ENCODE measurements around the gene CAMTA1. TPM values are rescaled to one million over a fixed set of nuclear protein-coding genes. Genes with fewer than 3 reads are reported as not detected.

CAMTA1 gene
- total RNA-seq, 5 donors from 2014 or later (not counting 1 experiment from before 2014, with no cell fraction given), result 29.7 to 37.4 (median 34.6) TPM

DNA sequence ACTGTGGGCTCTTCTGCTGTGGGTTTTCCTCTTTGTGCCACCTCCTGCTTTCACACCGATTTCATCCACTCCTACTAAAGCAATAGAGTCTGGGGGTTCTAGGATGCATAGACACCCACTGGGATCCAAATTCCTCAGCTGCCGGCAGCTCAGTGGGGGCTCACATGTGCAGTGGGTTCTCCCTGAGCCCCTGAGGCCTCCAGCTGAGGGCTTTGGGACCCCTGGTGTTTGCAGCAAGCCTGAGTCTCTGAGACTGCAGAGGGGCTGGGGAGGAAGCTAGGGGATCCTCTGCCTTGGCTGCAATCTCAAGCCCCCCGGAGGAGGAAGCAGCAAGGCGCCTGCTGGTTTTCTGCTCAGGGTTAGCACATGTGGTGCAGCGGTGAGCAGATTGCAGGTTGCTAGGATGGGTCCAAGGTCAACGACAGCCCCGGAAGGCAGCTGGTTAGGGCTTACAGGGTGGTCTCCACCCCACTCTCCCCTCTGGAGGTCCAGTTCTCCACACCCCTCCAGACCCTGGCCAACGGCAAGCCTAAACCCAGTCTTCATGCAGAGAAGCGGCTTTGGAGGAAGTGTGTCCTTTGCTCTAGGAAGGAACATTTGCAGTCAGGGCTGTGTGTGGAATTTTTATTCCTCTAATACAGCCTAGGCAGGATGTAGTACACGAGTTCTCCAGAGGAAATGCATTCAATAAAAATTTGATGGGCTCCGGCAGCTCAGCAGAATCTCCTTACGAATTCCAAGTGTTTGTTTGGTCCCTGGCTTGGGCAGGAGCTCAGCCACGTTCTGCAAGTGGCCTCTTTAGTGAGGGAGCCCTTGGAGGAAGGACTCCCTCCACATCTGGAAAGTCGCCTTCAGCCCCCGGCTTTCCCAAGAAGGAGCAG, 716.7 kb downstream of the CAMTA1 start:
- no peaks in the 10 kb centered on the region for H3K9me3 ChIP-seq
- H3K27me3 ChIP-seq (replicated peaks in 1 of 2; ENCODE audit: control insufficient read depth in 2 of 2, extremely low read depth in 1 of 2, insufficient read depth in 2 of 2, low read length in 1 of 2), result peaks cover 0 to 27% of the 10 kb centered on the region in 2 experiments
- Mint-ChIP-seq H3K4me3 (no peak overlapping the region), H3K36me3 (no peaks in the 10 kb centered on the region), H3K27me3 (no peaks in the 10 kb centered on the region), H3K4me1 (no peaks in the 10 kb centered on the region), H3K9me3 (no peaks in the 10 kb centered on the region), H3K27ac (no peak overlapping the region)
- H3K4me1 ChIP-seq (ENCODE audit: control insufficient read depth in 1 of 2, extremely low read depth in 1 of 2, insufficient read depth in 2 of 2, low read length in 2 of 2), result no peaks in the 10 kb centered on the region
- H3K27ac ChIP-seq (ENCODE audit: low read length), result no peak overlapping the region
- H3K4me3 ChIP-seq (ENCODE audit: control insufficient read depth in 1 of 2, extremely low read depth in 1 of 2, low read length in 1 of 2), result no peak overlapping the region
- 55% methylated on average over 4 of the region's 15 CpGs for WGBS (ENCODE audit: insufficient coverage)
- DNase-seq (no peak), ATAC-seq (replicated peaks in 1 of 4) (no peak)
- ChIA-PET POLR2A (no interaction called here), CTCF (no interaction called here)
- H3K36me3 ChIP-seq (ENCODE audit: control insufficient read depth in 2 of 2, extremely low read depth in 1 of 2, insufficient read depth in 1 of 2, low read length in 1 of 2), result no peaks in the 10 kb centered on the region

DNA sequence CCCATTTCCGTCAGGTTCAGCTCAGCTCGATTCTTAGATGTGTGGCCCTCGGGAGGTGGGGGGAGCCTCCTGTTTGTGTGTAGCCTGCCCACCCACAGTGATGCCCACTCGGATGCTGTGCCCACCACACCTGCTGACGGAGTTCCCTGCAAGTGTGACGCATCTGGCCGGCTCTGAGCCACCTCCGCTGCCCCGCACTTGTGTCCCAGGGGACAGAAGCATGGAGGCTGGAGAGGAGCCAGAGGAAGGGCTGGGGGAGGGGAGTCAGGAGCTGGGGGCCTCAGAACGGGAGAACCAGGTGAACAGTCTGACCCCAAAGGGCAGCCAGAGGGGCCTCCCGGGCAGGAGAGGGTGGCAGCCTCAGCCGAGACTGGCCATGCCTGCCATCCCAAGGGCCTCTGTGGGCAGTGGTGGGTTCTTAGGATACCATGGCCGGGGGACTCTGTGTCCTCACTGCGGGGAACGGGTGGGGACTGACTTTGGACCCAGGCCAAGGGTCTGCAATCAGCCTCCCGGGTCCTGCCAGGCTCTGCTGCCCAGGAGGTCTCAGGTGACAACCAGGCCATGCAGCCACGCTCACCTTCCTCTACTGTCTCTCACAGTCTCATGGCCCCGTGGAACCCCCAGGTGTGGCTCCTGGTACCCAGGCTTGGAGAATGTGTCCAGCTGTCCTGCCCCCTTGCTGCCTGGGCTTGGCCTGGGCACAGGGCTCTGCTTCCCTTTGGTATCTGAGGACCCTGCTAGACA, 718.6 kb downstream of the CAMTA1 start:
- Mint-ChIP-seq H3K4me1 (no peaks in the 10 kb centered on the region), H3K27me3 (no peaks in the 10 kb centered on the region), H3K4me3 (no peak overlapping the region), H3K9me3 (no peaks in the 10 kb centered on the region), H3K27ac (no peak overlapping the region), H3K36me3 (no peaks in the 10 kb centered on the region)
- H3K36me3 ChIP-seq (ENCODE audit: control insufficient read depth in 2 of 2, extremely low read depth in 1 of 2, insufficient read depth in 1 of 2, low read length in 1 of 2), result no peaks in the 10 kb centered on the region
- no peaks in the 10 kb centered on the region for H3K4me1 ChIP-seq (ENCODE audit: control insufficient read depth in 1 of 2, extremely low read depth in 1 of 2, insufficient read depth in 2 of 2, low read length in 2 of 2)
- no peaks in the 10 kb centered on the region for H3K9me3 ChIP-seq
- H3K27ac ChIP-seq (ENCODE audit: low read length), result no peak overlapping the region
- 80% methylated on average over 15 of the region's 18 CpGs for WGBS (ENCODE audit: insufficient coverage)
- DNase-seq, result no peak
- peaks cover 0 to 28% of the 10 kb centered on the region in 2 experiments for H3K27me3 ChIP-seq (replicated peaks in 1 of 2; ENCODE audit: control insufficient read depth in 2 of 2, extremely low read depth in 1 of 2, insufficient read depth in 2 of 2, low read length in 1 of 2)
- ATAC-seq (replicated peaks in 1 of 4), result no peak
- ChIA-PET POLR2A (no interaction called here), CTCF (no interaction called here)
- no peak overlapping the region for H3K4me3 ChIP-seq (ENCODE audit: control insufficient read depth in 1 of 2, extremely low read depth in 1 of 2, low read length in 1 of 2)

DNA sequence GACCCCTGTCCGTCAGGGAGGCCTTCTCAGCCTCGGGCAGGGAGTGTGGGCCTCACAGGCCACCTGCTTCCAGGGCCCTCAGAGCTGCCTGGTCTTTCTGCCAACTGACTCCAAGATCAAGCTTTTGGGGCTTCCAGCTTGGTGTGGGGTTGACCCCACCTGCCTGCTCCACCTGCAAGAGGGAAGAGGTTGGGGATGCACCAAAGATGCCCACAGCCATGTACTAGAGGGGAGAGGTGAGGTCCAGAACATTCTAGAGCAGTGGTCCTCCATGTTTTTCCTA, 719.1 kb downstream of the CAMTA1 start:
- no peaks in the 10 kb centered on the region for H3K36me3 Mint-ChIP-seq
- H3K4me1 Mint-ChIP-seq, result no peaks in the 10 kb centered on the region
- H3K27ac Mint-ChIP-seq, result no peak overlapping the region
- ChIA-PET POLR2A (no interaction called here), CTCF (no interaction called here)
- Histone ChIP-seq H3K9me3 (no peaks in the 10 kb centered on the region), H3K27me3 (replicated peaks in 1 of 2; ENCODE audit: control insufficient read depth in 2 of 2, extremely low read depth in 1 of 2, insufficient read depth in 2 of 2, low read length in 1 of 2) (peaks cover 0 to 32% of the 10 kb centered on the region in 2 experiments), H3K36me3 (ENCODE audit: control insufficient read depth in 2 of 2, extremely low read depth in 1 of 2, insufficient read depth in 1 of 2, low read length in 1 of 2) (no peaks in the 10 kb centered on the region), H3K4me1 (ENCODE audit: control insufficient read depth in 1 of 2, extremely low read depth in 1 of 2, insufficient read depth in 2 of 2, low read length in 2 of 2) (no peaks in the 10 kb centered on the region), H3K4me3 (ENCODE audit: control insufficient read depth in 1 of 2, extremely low read depth in 1 of 2, low read length in 1 of 2) (no peak overlapping the region), H3K27ac (ENCODE audit: low read length) (no peak overlapping the region)
- no CpG with 5 or more reads among the region's 2 CpGs for WGBS (ENCODE audit: insufficient coverage)
- no peaks in the 10 kb centered on the region for H3K27me3 Mint-ChIP-seq
- DNase-seq, result no peak
- no peaks in the 10 kb centered on the region for H3K9me3 Mint-ChIP-seq
- no peak overlapping the region for H3K4me3 Mint-ChIP-seq
- ATAC-seq (replicated peaks in 1 of 4), result no peak

- POLR2A ChIA-PET, result no interaction called here
- Mint-ChIP-seq H3K9me3 (no peaks in the 10 kb centered on the region), H3K36me3 (no peaks in the 10 kb centered on the region), H3K4me3 (no peak overlapping the region), H3K27ac (no peak overlapping the region), H3K27me3 (no peaks in the 10 kb centered on the region), H3K4me1 (no peaks in the 10 kb centered on the region)
- no peak overlapping the region for H3K27ac ChIP-seq (ENCODE audit: low read length)
- DNase-seq, result no peak
- H3K4me1 ChIP-seq (ENCODE audit: control insufficient read depth in 1 of 2, extremely low read depth in 1 of 2, insufficient read depth in 2 of 2, low read length in 2 of 2), result no peaks in the 10 kb centered on the region
- CTCF ChIA-PET, result no interaction called here
- no peaks in the 10 kb centered on the region for H3K36me3 ChIP-seq (ENCODE audit: control insufficient read depth in 2 of 2, extremely low read depth in 1 of 2, insufficient read depth in 1 of 2, low read length in 1 of 2)
- WGBS (ENCODE audit: insufficient coverage), result 96% methylated on average over 11 of the region's 14 CpGs
- no peaks in the 10 kb centered on the region for H3K9me3 ChIP-seq
- peaks cover 0 to 37% of the 10 kb centered on the region in 2 experiments for H3K27me3 ChIP-seq (replicated peaks in 1 of 2; ENCODE audit: control insufficient read depth in 2 of 2, extremely low read depth in 1 of 2, insufficient read depth in 2 of 2, low read length in 1 of 2)
- no peak overlapping the region for H3K4me3 ChIP-seq (ENCODE audit: control insufficient read depth in 1 of 2, extremely low read depth in 1 of 2, low read length in 1 of 2)
- no peak for ATAC-seq (replicated peaks in 1 of 4)
Measured at GRCh38 chr1:7505094-7505770, 720.0 kb downstream of the CAMTA1 start.

DNA sequence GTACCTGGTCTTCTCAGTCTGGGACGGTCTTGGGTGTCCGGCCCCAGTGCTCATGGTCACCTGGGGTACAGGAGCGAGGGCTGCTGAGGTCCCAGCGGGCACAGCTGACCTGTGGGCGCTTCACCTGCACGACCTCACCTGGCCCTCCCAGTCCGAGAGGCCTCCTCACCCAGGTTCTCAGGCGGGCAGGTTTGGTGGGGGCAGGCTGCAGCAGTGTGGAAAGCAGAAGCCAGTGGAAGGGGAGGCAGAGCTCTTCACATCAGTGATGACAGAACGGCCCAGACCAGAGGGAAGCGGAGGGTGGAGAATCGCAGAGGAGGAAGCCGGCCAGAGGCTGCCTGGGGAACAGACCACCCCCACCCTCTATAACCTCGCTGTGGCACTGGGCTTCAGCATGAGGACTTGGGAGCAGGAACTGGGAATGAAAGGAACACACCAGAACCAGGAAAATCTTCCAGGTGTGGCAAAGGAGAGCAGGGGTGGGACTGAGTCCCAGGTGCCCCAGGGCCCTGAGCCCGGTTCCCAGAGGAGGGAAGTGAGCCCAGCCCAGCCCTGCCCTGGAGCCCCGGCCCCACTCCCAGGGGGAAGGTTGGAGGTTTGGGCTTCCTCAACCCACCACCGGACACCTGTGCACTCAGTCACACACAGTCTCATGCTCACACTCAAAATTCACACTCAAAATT, 720.7 kb downstream of the CAMTA1 start:
- H3K27me3 Mint-ChIP-seq, result no peaks in the 10 kb centered on the region
- Histone ChIP-seq H3K27me3 (replicated peaks in 1 of 2; ENCODE audit: control insufficient read depth in 2 of 2, extremely low read depth in 1 of 2, insufficient read depth in 2 of 2, low read length in 1 of 2) (peaks cover 0 to 41% of the 10 kb centered on the region in 2 experiments), H3K4me3 (ENCODE audit: control insufficient read depth in 1 of 2, extremely low read depth in 1 of 2, low read length in 1 of 2) (no peak overlapping the region), H3K4me1 (ENCODE audit: control insufficient read depth in 1 of 2, extremely low read depth in 1 of 2, insufficient read depth in 2 of 2, low read length in 2 of 2) (no peaks in the 10 kb centered on the region), H3K36me3 (ENCODE audit: control insufficient read depth in 2 of 2, extremely low read depth in 1 of 2, insufficient read depth in 1 of 2, low read length in 1 of 2) (no peaks in the 10 kb centered on the region), H3K9me3 (no peaks in the 10 kb centered on the region), H3K27ac (ENCODE audit: low read length) (no peak overlapping the region)
- ATAC-seq (replicated peaks in 1 of 4) (no peak), DNase-seq (no peak)
- no peak overlapping the region for H3K4me3 Mint-ChIP-seq
- H3K9me3 Mint-ChIP-seq, result no peaks in the 10 kb centered on the region
- no peak overlapping the region for H3K27ac Mint-ChIP-seq
- H3K4me1 Mint-ChIP-seq, result no peaks in the 10 kb centered on the region
- ChIA-PET POLR2A (no interaction called here), CTCF (no interaction called here)
- 78% methylated on average over 9 of the region's 16 CpGs for WGBS (ENCODE audit: insufficient coverage)
- no peaks in the 10 kb centered on the region for H3K36me3 Mint-ChIP-seq

DNA sequence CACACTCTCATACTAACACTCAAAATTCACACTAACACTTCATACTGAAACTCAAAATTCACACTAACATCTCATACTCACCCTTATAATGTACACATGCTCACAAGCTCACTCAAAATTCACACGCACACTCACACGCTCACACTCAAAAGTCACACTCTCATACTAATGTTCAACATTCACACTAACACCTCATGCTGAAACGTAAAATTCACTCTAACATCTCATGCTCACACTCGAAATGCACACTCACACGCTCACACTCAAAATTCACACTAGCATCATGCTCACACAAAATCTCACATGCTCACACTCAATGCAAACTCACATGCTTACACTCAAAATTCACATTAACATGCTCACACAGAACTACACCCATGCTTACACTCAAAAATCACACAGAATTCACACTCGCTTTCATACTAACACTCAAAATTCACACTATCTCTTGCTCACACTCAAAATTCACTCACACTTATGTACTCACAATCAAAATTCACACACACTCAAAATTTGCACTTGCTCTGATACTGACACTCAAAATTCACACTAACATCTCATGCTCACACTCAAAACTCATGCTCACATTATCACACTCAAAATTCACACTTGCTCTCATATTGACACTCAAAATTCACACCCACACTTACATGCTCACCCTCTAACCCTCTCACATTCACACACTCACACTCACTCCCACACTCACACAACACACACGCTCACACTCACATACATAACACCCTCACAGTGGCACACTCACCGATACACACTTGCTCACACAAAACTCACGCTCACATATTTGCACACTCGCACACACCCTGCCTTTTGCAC, 721.4 kb downstream of the CAMTA1 start:
- no peak for ATAC-seq (replicated peaks in 1 of 4)
- no peaks in the 10 kb centered on the region for H3K4me1 ChIP-seq (ENCODE audit: control insufficient read depth in 1 of 2, extremely low read depth in 1 of 2, insufficient read depth in 2 of 2, low read length in 2 of 2)
- peaks cover 0 to 43% of the 10 kb centered on the region in 2 experiments for H3K27me3 ChIP-seq (replicated peaks in 1 of 2; ENCODE audit: control insufficient read depth in 2 of 2, extremely low read depth in 1 of 2, insufficient read depth in 2 of 2, low read length in 1 of 2)
- no peak for DNase-seq
- no peaks in the 10 kb centered on the region for H3K36me3 Mint-ChIP-seq
- H3K9me3 ChIP-seq, result no peaks in the 10 kb centered on the region
- CTCF ChIA-PET, result no interaction called here
- no peak overlapping the region for H3K27ac ChIP-seq (ENCODE audit: low read length)
- H3K4me1 Mint-ChIP-seq, result no peaks in the 10 kb centered on the region
- H3K27me3 Mint-ChIP-seq, result no peaks in the 10 kb centered on the region
- no peak overlapping the region for H3K4me3 ChIP-seq (ENCODE audit: control insufficient read depth in 1 of 2, extremely low read depth in 1 of 2, low read length in 1 of 2)
- WGBS (ENCODE audit: insufficient coverage), result 91% methylated on average over 10 of the region's 10 CpGs
- H3K4me3 Mint-ChIP-seq, result no peak overlapping the region
- H3K27ac Mint-ChIP-seq, result no peak overlapping the region
- H3K36me3 ChIP-seq (ENCODE audit: control insufficient read depth in 2 of 2, extremely low read depth in 1 of 2, insufficient read depth in 1 of 2, low read length in 1 of 2), result no peaks in the 10 kb centered on the region
- POLR2A ChIA-PET, result no interaction called here
- no peaks in the 10 kb centered on the region for H3K9me3 Mint-ChIP-seq

All from T-cell (primary cell).